Measurements from ENCODE around the gene MOSMO.
"Not testable (repeated sequence)": the region's sequence is repeated elsewhere in the genome, so short reads cannot be mapped to it uniquely, and the experiment has no call there.

Gene MOSMO

DNA sequence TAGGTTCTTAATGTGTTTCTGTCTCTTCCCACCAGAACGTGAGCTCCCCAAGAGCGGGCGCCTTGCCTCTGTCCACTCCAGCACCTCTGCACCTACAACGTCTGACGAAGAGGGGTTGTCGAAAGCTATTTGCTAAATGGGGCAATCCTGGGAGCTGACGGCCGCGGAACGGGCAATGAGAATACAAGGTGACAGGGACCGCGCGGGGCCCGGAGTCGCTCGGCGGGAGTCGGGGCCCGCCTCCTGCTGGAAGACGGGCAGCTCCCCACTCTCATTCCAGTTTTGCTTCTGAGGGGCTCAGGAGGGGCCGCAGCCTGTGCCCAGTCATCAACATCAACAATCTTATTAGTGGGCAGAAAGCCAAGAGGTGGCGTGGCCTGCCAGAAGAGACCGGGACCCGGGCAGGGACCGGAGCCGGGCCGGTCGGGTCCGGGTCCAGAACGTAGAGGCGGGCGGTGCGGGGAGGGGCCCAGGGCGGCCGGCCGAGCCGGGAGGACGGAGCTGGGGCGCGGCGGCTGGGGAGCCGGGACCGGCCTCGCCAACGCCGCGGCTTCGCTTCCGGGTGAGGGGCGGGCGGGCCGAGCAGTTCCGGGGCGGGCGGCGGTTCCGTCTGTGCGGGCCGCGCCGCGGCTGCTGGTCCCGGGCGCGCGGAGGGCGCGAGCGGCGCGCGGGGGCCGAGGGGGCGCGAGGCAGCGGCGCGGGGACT, at the start of gene MOSMO:
MOSMO (plus strand) TSS at position 603 of the 706 bp plus-strand sequence. CDS start 191 bp downstream, outside the sequence.
- DNase-seq: peak; percentile 77

DNA sequence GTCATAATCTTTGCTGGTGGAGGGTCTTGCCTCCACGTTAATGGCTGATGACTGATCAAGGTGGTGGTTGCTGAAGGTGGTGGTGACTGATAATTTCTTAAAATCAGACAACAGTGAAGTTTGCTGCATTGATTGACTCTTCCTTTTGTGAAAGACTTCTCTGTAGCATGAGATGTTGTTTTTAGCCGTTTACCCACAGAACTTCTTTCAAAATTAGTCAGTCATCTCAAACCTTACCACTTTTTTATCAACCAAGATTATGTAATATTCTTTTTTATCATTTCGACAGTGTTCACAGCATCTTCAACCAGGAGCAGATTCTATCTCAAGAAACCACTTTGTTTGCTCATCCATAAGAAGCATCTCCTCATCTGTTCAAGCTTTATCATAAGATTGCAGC, 48.9 kb upstream of the MOSMO start:
- DNase-seq: no peak

DNA sequence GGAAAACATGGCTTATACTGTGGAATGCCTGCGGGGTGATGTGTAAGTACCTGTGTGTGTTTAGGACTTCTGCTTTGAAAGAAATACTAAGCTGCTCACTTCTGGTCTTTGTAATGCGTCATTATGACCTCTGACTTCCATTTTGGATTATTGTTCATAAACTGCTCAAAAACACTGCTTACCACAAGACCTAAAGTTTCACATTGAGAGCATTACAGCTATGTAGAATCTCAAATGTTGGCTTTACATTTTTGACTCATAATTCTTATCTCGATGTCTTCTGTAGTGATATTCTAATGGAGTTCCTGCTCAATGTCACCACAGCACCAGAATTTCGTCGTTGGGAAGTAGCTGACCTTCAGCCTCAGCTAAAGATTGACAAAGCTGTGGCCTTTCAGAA, 45.4 kb upstream of the MOSMO start:
- no peak for DNase-seq

DNA sequence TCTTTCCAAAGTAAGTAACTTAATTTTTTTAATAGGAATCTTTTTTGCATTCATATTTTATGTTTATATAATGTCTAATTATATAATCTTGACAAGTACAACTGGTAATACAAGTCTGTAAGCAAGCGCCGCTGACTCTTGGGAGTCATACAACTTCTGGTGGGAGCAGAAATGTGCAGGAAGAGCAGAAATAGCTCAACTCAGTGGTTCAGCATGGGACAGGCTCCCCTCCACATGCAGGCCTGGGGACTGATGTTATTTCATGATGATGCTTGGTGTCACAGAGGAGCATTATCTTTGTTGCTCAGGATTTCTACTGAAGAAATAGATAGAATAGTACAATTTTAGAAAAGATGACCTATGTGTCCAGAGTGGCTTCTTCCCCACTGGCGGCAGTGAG, 44.0 kb upstream of the MOSMO start:
- DNase-seq: no peak

DNA sequence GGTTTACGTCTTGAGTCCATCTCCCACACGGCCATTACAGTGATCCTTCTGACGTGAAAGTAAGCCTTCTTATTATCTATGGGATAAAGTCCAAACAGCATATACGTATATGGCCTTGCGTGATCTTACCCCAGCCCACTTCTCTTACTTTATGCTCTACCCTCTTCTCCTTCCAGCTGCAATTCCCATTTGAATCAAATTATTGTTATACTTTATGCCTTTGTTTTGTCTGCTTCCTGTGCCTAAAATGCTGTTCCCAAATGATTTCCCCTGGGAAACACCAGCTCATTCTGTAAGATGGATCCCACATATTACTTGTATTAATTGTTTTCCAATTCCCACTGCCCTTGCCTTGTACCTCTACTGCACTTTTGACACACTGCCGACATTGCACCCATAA, 43.6 kb upstream of the MOSMO start:
- no peak for DNase-seq

DNA sequence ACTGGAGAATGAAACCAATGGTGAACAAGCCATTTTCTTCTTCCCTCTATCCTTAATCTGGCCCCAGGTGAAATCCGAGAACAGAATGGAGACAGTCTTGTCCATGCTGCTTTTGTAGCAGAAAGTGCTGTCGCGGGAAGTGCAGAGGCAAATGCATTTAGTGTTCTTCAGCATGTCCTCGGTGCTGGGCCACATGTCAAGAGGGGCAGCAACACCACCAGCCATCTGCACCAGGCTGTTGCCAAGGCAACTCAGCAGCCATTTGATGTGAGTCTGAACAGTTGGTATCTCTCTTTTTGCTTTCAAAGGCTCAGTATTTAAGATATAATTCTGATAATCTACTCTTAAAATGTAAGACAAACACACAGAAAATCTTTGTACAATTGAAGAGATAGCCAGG, 36.1 kb upstream of the MOSMO start:
- DNase-seq: no peak

DNA sequence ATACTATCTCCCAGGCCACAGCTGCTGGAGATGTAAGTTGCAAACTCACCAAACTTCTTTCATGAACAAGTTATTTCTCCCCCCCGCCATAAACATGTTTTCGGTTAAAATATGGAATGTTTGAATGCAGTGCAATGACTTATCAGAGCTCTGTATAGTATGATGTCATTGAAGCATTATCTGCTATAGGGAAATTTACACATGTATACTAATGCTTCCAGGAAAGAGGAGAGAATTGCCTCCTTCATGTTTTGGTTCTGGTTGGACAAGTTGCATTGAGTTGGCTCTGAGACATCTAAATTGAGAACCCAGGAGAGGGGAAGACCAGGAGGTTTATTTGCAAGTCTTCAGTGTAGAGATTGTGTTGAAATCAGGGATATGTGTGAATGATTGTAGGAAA, 34.0 kb upstream of the MOSMO start:
- DNase-seq: no peak

DNA sequence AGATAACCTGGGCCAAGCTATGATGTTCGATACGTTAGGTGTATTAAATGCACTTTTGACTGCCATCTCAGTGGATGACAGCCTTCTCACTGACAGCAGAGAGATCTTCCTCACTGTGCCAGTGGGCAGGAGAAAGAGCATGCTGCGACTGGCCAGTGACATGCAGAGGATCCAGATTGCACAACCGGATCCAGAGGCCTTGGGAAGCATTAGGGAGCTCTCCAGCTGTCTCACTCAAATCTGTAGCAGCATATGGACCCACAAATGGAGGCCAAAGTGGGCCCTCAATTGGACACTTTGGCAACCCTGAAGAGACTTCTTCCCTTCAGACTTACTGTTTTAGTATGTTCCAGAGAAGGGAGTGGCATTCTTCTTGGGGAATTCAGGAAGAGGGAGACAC, 27.9 kb upstream of the MOSMO start:
- DNase-seq: no peak

DNA sequence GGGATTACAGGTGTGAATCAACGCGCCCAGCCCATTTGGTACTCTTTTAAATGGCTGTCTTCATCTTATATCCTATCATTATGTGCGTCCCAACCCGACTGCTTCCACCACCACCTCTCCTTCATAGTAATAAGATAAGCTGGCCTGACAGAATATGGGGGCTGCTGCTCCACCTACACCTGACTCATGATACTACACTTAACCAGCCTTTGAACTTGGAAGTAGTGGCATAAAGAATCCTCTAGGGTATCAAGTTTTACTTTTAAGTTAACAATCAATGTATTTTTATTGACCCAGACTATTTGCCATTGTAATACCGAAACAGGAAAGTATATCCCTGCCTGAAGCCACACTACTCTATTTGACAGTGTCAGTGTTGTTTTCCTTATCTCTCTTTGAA, 25.8 kb upstream of the MOSMO start:
- no peak for DNase-seq

DNA sequence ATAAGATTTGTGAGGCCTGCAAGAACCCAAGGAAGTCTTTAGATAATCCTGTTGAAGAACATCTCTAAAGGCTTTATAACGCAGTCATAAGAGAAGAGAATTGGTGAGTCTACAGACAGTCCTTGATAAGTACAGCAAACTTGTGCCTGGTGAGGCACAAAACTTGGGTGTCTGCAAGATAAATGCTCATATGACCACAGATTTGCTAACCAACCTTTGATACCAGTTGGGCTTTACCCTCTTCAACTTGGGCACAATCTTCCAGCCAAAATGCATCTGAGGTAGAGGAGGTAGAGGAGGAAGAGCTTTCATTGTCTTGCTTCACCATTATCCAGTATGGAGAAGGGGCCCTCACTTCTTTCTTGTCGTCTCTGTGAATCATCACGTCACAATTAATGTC, 23.8 kb upstream of the MOSMO start:
- no peak for DNase-seq

DNA sequence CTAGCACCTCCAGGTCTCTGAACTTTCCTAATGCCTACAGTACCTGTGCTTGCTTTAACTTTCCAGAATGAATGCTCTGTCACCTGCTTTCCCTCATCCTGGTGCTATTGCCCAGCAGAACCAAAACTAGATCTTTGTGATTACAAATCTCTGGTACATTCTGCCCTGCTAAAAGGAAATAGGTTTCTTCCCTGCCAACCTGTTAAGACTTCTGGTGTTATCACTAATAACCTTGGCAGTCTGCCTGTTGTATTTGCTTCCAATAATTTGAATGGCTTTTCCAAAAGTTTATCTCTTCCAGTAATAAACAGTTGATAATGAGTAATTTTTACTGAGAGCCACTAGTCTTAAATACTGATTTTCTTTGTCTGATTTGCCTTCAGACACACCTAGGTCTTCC, 22.4 kb upstream of the MOSMO start:
- no peak for DNase-seq

DNA sequence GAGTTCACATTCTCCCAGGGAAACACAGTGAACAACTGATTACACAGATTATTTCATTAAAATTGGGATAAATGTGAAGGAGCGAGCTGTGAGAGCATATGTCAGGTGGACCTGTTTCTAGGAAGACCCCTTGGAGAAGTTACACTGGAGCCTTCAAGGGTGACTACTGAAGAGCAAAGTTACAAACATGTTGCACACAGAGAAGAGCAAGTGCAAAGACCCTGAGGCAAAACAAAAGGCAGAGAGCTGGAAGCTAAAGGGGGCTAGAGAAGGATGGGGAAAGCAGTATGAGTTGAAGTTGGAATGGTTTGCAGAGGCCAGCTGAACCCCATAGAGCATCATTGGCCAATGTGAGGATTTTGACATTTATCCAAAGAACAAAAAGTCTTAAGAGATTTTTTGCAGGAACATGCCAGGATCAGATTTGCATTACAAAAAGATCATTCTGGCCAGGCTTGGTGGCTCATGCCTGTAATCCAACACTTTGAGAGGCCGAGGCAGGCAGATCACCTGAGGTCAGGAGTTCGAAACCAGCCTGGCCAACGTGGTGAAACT, 21.1 kb upstream of the MOSMO start:
- no peak for DNase-seq

DNA sequence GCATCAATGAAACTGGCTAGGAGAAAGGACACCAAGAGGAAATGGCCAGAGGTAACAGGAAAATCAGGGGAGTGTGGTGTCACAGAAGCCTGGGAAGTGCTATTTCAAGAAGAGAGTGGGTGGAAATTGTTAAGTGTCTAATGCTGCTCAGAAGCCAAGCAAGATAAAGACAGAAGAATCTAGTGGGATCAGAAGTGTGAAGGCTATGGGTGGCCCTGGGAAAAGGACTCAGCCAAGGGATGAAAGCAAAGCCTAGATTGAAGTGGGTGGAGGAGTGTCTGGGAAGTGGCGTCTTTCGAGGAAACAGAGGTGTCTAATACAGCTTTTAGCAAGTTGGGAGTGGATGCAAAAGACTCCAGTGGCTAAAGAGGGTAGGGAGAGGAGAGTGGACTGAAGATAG, 20.4 kb upstream of the MOSMO start:
- DNase-seq: no peak

DNA sequence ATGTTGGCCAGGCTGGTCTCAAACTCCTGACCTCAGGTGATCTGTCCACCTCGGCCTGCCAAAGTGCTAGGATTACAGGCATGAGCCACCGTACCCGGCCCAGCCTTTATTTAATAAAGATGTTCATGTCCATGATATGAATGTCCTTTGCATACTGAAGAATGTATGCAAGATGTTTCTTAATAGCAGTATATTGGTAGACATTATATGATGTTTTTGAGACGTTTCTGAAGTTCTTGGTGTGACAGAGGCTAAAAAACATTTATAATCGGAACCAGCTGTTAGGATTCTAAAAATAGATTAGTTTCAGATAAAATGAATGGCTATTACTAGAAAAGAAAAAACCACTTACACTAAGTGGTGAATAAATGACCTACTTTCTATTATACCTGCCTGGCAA, 18.8 kb upstream of the MOSMO start:
- DNase-seq: no peak

DNA sequence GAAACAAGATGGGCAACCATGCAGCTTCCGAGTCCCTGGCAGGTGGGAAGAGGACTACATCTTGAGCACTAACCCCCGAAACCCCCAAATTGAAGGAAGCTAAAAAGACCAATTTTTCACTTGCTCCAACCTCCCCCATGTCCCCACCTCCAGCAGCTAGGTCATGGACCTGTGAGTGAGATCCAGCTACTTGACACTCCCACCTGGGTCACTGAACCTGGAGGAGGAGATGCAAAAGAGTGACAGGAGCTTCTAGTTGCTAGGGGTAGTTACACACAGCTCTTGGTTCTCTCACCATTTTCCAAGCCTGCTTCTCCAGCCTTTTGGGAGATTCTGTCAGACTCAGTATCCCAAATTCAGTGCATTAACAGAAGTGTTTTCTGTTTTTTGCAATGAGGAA, 18.2 kb upstream of the MOSMO start:
- no peak for DNase-seq

DNA sequence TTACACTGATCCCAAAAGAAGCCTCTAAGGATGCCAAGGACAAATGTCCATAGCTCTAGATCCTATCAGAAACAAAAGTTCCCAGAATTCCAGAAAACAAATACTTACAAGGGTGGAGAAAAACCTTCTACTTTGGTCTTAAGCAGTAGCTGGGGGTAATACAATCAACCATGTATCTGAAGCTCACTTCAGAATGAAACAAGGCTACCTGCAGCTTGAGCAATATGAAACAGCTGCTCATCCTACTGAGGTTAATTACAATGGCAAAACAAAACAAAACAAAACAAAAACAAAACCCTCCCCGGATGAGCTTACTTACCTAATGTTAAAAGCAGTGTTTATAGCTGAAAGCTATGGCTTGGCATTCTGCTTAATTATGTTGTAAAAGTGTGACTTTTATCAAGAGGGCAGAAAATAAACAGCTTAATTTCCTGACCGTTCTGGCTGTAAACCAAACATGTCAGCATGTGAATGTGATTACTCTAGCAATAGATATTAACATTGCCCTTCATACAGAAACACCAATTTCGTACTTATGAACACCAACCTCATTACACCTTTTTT, 17.4 kb upstream of the MOSMO start:
- DNase-seq: no peak

DNA sequence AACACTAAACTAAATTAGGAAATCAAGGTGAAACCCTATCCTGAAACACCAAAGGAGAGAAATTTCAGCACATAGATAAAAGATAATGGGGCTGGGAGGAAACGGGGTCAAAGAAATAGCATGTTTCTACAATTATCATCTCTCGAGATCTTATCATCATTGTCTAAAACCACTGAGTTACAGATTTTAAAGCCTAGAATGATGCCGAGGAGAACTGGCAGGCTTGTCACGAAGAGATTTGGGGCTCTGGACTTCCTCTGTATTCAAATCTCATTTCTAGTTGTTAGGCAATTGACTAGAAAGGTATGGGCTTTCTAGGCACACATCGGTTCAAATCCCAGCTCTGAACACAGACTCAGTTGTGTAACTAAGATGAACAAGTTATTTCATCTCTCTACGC, 16.3 kb upstream of the MOSMO start:
- no peak for DNase-seq

DNA sequence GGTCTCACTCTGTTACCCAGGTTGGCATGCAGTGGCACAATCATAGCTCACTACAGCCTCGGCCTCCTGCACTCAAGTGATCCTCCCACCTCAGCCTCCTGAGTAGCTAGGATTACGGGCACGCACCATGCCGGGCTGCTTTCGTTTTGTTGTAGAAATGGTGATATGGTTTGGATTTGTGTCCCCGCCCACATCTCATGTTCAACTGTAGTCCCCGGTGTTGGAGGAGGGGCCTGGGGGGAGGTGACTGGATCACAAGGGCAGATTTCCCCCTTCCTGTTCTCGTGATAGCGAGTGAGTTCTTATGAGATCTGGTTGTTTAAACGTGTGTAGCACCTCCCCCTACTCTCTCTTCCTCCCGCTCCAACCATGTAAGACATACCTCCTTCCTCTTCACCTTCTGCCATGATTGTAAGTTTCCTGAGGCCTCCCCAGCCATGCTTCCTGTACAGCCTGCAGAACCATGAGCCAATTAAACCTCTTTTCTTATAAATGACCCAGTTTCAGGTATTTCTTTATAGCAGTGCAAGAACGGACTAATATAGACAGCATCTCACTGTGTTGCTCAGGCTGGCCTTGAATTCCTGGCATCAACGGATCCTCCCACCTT, 12.9 kb upstream of the MOSMO start:
- DNase-seq: no peak

DNA sequence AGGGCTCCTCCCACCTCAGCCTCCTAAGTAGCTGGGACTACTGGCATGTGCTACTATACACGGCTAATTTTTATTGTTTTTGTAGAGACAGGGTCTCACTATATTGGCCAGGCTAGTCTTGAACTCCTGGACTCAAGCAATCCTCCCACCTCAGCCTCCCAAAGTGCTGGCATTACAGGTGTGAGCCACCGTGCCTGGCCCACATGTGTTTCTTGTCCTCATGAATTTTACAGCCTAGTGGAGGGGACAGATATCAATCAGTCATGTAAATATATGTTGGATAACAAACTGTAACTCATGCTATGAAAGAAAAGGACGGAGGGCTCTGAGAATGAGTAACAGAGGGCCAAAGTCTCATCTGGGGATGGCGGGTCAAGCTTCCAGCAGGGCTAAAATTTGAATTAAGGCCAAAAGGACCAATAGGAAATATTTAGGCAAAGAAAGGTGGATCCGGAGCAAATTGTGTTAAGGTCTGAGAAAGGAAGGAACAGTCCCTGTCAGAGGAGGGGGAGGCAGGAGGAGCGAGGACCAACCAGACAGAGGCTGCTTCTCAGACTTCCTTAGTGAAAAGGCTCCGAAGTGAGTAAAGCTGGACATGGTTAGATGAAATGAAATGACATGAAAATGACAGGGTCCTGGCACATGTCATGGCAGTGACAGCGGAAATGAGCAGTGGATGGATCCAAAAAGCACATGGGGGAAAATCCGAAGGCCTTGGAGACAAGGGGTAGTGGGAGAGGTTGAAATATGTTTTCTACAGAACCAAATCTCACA, 10.8 kb upstream of the MOSMO start:
- no peak for DNase-seq

DNA sequence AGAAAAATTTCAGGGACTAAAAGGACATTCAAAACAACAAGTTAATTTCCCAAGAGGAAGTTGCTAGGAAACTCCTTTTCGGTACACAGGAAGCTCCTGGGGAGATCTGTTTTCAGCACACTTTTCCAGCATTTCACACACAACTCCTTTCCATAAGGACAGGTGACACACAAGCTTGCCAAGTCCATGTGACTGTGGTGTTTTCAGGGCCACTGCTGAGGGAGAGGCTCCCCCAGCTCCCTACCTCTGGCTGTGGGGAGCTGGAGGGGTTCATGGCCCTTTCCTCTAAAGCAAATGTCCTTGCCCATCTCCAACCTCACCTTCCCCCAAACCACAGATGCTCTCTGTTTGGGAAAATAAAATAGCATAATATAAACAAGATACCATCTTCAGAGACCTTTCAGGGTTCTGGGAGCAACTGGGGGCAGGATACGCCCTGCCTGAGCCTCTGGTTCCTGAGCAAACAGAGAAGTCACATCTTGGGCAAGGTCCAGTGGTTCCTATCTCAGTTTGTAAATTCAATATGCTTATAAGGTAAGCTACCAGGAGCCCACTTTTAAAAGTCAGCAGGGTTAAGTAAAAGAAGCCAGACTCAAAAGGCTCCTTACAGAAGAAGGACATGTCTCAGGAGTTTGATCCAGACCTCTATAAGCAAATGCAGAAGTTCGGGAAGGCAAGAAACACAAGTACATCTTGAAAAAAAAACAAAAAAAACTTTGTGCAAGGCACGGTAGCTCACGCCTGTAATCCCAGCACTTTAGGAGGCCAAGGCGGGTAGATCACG, 10.0 kb upstream of the MOSMO start:
- no peak for DNase-seq

DNA sequence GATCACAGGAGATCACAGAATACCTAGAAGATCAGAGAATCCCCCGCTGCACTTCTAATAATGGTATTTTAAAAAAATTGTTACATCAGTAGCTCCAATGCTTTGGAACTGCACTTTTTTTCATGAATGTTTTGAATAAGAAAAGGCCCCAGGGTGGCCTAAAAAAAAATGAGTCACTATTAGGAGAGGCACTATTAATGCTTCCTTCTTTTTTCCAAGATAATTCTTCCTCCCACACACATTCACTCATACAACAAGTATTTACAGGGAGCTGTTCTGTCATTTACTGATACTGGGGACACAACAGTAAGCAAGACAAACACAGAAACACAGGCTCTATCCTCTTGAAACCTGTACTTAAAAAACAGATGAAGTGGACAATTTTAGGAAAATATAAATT, 6.3 kb upstream of the MOSMO start:
- DNase-seq: no peak

DNA sequence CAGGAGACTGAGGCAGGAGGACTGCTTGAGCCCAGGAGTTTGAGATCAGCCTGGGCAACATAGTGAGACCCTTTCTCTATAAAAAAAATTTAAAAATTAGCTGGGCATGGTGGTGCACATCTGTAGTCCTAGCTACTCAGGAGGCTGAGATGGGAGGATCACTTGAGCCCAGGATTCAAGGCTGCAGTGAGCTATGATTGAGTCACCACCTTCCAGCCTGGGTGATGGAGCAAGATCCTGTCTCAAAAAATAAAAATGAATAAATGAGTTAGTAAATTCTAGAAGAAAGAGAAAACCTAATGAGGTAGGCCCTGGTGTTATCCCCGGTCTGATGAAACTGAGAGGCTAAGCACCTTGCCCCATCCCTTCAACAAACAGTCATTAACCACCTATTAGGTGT, 5.9 kb upstream of the MOSMO start:
- DNase-seq: not testable (repeated sequence)

DNA sequence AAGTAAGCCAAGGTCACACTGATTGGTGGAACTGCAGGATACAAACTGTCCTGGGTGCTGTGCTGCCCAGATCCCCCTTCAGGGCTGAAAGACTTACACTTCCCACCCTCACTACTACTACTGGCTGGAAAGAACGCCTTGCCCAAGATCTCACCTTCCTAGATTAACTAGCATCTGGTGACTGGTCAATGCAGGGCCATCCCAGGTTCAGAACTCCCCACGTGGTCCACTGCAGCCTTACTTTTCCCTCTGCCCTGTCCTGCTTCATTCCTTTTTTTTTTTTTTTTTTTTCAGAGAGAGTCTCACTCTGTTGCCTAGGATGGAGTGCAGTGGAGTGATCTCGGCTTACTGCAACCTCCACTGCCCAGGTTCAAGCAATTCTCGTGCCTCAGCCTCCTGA, 4.7 kb upstream of the MOSMO start:
- DNase-seq: no peak

All from CD4-positive, alpha-beta T cell treated with Interleukin-6 for 4 hours (primary cell).